LNCAP (cell line): ENCODE measurements around the gene RTN3.

Source experiments
- TF ChIP-seq, protein P1 (sequence below): fragments of 450-650 bp; IDR thresholded peaks from 2 replicates; pipeline ENCODE4 v1.5.1; 2017; ENCODE audit warnings: mild to moderate bottlenecking

RTN3 gene

DNA sequence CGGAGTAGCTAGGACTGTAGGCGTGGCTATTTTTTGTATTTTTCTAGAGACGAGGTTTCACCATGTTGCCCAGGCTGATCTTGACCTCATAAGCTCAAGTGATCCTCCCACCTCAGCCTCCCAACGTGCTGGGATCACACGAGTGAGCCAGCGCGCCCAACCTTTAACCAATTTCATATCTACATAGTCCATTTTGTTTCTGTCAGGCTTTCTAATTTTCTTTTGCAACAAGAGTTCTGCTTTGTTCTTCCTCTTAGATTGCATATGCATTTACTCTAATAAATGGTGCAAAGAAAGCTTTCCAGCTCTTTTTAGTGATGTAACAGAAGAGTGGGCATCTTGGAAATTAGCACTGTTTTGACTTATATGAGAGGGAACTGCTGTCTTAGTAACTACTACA, 13.3 kb downstream of the RTN3 start:
- TF ChIP-seq, protein P1, sequence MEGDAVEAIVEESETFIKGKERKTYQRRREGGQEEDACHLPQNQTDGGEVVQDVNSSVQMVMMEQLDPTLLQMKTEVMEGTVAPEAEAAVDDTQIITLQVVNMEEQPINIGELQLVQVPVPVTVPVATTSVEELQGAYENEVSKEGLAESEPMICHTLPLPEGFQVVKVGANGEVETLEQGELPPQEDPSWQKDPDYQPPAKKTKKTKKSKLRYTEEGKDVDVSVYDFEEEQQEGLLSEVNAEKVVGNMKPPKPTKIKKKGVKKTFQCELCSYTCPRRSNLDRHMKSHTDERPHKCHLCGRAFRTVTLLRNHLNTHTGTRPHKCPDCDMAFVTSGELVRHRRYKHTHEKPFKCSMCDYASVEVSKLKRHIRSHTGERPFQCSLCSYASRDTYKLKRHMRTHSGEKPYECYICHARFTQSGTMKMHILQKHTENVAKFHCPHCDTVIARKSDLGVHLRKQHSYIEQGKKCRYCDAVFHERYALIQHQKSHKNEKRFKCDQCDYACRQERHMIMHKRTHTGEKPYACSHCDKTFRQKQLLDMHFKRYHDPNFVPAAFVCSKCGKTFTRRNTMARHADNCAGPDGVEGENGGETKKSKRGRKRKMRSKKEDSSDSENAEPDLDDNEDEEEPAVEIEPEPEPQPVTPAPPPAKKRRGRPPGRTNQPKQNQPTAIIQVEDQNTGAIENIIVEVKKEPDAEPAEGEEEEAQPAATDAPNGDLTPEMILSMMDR: no peak

DNA sequence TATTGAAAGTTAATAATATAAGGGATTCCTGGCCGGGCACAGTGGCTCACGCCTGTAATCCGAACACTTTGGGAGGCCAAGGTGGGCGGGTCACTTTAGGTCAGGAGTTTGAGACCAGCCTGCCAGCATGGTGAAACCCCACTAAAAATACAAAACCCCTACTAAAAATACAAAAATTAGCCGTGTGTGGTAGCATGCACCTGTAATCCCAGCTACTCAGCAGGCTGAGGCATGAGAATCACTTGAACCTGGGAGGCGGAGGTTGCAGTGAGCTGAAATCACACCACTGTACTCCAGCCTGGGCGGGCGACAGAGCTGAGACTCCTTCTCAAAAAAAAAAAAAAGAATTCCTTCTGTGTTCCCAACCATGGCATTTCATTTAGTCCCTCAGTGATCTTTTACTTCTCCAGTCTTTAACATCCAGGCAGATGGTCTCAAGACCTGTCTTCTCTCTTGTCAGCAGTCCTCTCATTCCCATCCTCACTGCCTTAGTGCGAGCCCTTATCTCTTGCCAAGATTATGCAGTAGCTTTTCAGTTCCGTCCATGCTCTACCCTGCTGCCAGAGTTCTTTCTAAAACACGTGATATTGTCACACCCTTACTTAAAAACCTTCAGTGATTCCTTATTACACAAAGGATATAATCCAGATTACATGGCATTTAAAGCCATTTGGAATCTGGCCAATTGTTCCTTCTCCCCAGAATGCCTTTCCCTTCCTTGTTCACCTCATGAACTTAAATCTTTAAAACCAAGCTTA, 17.9 kb downstream of the RTN3 start:
- TF ChIP-seq, protein P1: no peak

DNA sequence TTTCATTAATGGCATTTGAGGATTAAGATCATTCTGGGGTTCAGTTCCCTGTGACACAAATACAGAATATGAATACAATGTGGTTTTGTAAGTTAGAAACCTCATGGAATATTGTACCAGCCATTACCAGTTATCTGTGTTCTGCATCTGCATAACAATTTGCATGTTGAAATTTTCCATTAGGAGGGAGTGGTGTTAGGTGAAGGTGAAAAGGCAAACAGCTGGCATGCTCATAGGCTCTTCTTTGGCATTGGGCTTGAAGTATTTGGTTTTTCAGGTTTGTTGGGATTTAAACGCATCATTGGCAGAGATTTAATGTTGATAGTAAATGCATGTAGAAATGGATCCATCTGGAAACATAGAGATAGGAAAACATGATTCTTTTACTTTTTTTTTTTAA, 18.6 kb downstream of the RTN3 start:
- TF ChIP-seq, protein P1: no peak

DNA sequence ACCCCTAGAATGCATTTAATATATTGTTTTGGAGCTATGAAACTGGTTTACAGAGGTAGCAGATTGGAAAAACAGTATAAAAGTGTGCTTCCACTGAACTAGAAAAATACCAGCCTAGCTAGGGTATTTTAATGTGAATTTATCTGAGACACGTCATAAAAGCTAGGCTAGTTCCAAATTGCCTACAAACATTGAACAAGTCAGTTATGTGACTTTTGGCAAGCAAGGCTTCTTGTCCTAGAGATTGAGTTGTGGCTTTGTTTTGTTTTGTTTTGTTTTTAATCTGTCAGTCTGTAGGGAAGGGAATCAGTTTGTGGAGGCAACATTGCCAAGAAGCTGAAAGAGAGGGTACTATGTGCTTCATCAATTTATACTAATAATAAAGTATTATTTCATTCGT, 24.2 kb downstream of the RTN3 start:
- TF ChIP-seq, protein P1: no peak

DNA sequence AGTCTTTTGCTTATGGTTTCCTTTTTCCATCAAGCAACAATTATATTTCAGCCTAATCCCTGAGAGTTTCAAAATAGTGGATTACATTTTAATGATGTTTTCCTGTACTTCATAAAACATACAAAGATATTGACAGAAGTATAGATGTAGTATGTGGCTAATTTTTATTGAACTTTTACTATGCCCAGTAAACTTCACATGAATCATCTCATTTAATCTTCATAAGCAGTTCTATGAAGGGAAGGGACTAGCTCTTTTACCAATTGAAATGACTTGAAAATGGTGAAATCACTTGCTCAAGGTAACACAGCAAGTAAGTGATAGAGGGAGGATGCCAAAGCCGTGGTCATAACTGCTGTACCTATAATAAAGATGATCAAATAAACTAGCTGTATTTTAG, 27.5 kb downstream of the RTN3 start:
- TF ChIP-seq, protein P1: no peak

DNA sequence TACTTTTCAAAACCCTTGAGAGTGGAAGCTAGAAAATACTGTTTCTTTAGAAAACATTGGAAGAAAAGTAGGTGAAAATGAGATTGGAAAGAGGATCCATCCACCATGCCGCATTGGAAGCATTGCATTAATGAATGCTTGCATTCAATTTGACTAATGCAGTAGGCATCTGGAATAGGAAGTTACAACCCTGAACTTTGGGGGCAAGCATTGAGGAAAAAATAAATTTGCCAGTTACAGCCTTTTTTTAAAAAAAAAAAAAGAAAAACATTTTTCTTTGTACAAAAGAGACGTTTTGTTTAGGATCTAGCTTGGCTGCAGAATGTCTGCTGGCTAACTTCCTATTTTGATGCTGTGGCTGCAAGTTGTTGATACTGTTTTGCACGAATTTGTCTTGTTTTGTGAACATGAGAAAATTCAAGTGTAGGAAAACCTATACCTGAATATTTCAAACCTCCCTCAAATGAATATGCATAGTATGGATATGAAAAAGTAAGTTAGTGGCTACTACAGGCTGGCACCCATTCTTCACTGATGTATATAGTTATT, 28.1 kb downstream of the RTN3 start:
- TF ChIP-seq, protein P1: no peak

DNA sequence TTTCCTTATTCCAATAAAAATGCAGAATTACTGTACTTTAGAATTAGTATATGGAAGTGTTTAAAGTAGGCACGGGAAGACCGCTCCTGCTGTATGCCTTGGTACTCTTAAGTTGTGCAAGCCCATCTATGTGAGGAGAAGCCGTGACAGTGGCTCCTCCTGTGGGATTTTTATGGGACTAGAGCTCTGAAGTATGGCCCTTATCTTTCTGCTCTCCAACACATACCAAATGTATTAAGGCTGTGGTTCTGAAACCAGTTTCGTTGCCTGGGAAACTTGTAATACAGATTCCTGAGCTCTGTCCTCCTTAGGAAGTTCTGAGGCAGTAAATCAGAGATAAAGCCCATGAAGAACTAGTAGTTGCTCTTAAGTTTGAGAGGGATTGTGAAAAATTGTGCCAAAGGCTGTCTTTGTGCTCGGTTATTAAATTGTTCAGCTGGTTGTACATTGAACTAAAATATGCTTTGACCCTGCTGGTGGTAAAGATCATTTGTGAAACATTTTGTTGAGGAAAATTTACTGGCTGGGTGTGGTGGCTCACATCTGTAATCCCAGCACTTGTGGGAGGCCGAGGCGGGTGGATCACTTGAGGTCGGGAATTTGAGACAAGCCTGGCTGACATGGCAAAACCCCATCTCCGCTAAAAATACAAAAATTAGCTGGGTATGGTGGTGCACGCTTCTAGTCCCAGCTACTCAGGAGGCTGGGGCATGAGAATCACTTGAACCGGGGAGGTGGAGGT, 29.3 kb downstream of the RTN3 start:
- TF ChIP-seq, protein P1: no peak
